ENCODE results near the gene STXBP2.

GRCh38 chr19:7672522-7672921 is 35.6 kb downstream of the STXBP2 start:
- TF ChIP-seq CTCF (conservative IDR thresholded peaks at IDR 0.05 in 1 of 2, IDR thresholded peaks at IDR 0.05 in 1 of 2; ENCODE audit: extremely low read depth in 1 of 2, insufficient read depth in 1 of 2, low read depth in 1 of 2, low read length in 2 of 2) (no peak), EZH2 (IDR thresholded peaks at IDR 0.05; ENCODE audit: borderline replicate concordance, low read length) (no peak)
